HCT116 (cell line): ENCODE measurements around the gene EN2.

ENCODE experiments used
- ATF3 ChIP-seq: IDR thresholded peaks from 2 replicates; pipeline ENCODE4 v1.6.1; 2012
- CEBPB ChIP-seq: IDR thresholded peaks from 2 replicates; pipeline ENCODE4 v1.6.1; 2012; ENCODE audit warnings: low read depth
- EZH2 ChIP-seq: fragments of 200-600 bp; sonication (generic); IDR thresholded peaks from 2 replicates; pipeline ENCODE4 v1.6.1; 2017; ENCODE audit warnings: antibody characterized with exemption, mixed run types
- EZH2phosphoT487 ChIP-seq: fragments of 200-600 bp; IDR thresholded peaks from 2 replicates; pipeline ENCODE4 v1.6.1; 2018; ENCODE audit warnings: antibody characterized with exemption, borderline replicate concordance
- POLR2A ChIP-seq: IDR thresholded peaks from 2 replicates; pipeline ENCODE4 v1.7.0; 2011; ENCODE audit warnings: borderline replicate concordance; ENCODE audit not compliant: insufficient read depth, insufficient read length; ENCODE audit errors: extremely low read depth
- POLR2AphosphoS5 ChIP-seq: IDR thresholded peaks from 2 replicates; pipeline ENCODE4 v1.6.1; 2011; ENCODE audit warnings: mild to moderate bottlenecking, low read depth, low read length, moderate library complexity
- RAD21 ChIP-seq: IDR thresholded peaks from 2 replicates; pipeline ENCODE4 v1.6.1; 2012; ENCODE audit warnings: low read depth, mild to moderate bottlenecking
- SIN3A ChIP-seq: IDR thresholded peaks from 2 replicates; pipeline ENCODE4 v1.6.1; 2012; ENCODE audit warnings: low read depth
- SP1 ChIP-seq: IDR thresholded peaks from 2 replicates; pipeline ENCODE4 v1.6.1; 2012; ENCODE audit warnings: low read depth
- ZFX ChIP-seq: fragments of 450-650 bp; IDR thresholded peaks from 2 replicates; pipeline ENCODE4 v1.6.1; 2017
- ZNF274 ChIP-seq: fragments of 200-500 bp; sonication (Bioruptor generic); IDR thresholded peaks from 2 replicates; pipeline ENCODE4 v1.6.1; 2014; ENCODE audit warnings: mild to moderate bottlenecking, low read depth, low read length, inconsistent platforms
- TF ChIP-seq, protein P1 (sequence below), 3 experiments: fragments of 200-600 bp in 1 of 3; sonication (generic) in 1 of 3; IDR thresholded peaks in 2 of 3; conservative IDR thresholded peaks in 1 of 3; 2 replicates each; pipeline ENCODE4 v1.5.1; 2012 to 2017; ENCODE audit warnings: low read depth in 2 of 3, low read length in 2 of 3, antibody characterized with exemption in 1 of 3, borderline replicate concordance in 1 of 3, control low read depth in 1 of 3, mild to moderate bottlenecking in 1 of 3, mixed read lengths in 1 of 3, mixed run types in 1 of 3, moderate library complexity in 1 of 3; ENCODE audit not compliant: insufficient read depth in 1 of 3
- TF ChIP-seq, protein P2 (sequence below): IDR thresholded peaks from 2 replicates; pipeline ENCODE4 v1.6.1; 2012

DNA sequence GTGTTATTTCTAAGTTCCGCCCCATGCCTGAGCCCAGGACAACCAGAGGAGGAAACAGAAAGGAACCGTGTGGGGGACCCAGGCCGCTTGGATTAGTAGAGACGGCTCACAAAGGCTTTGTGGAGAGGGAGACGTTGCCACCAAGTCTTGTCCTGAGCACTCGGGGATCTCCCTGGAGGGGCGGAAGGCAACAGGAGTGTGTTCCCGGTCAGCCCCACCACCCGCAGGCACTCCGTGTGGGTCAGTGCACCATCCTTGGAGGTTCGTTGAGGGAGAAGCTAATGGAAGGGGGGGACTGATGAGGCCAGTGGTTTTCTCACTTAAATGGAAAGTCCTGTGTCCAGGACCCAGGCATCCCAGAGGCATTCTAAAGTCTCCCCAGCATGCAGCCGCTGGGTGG lies 26.7 kb upstream of the EN2 start:
- no peak for TF ChIP-seq SIN3A
- TF ChIP-seq SP1, result no peak
- no peak for TF ChIP-seq EZH2phosphoT487
- TF ChIP-seq, protein P1, sequence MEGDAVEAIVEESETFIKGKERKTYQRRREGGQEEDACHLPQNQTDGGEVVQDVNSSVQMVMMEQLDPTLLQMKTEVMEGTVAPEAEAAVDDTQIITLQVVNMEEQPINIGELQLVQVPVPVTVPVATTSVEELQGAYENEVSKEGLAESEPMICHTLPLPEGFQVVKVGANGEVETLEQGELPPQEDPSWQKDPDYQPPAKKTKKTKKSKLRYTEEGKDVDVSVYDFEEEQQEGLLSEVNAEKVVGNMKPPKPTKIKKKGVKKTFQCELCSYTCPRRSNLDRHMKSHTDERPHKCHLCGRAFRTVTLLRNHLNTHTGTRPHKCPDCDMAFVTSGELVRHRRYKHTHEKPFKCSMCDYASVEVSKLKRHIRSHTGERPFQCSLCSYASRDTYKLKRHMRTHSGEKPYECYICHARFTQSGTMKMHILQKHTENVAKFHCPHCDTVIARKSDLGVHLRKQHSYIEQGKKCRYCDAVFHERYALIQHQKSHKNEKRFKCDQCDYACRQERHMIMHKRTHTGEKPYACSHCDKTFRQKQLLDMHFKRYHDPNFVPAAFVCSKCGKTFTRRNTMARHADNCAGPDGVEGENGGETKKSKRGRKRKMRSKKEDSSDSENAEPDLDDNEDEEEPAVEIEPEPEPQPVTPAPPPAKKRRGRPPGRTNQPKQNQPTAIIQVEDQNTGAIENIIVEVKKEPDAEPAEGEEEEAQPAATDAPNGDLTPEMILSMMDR (IDR thresholded peaks at IDR 0.05 in 2 of 3, conservative IDR thresholded peaks at IDR 0.05 in 1 of 3; ENCODE audit: borderline replicate concordance in 1 of 3, insufficient read depth in 1 of 3, low read depth in 2 of 3, low read length in 2 of 3), result no peak
- TF ChIP-seq ATF3, result no peak
- TF ChIP-seq EZH2, result no peak
- no peak for TF ChIP-seq ZFX
- TF ChIP-seq RAD21, result no peak
- no peak for TF ChIP-seq POLR2AphosphoS5
- TF ChIP-seq ZNF274, result no peak
- TF ChIP-seq, protein P2, sequence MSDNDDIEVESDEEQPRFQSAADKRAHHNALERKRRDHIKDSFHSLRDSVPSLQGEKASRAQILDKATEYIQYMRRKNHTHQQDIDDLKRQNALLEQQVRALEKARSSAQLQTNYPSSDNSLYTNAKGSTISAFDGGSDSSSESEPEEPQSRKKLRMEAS, result no peak
- TF ChIP-seq CEBPB, result no peak
- no peak for TF ChIP-seq POLR2A
